Activated T-helper 2 cell treated with anti-CD3 and anti-CD28 coated beads, Interferon-gamma antibody, Interleukin-2, Interleukin-4, amounts not matched to agents 10 μg/mL and 5 μg/mL and 100 μg/mL, durations not matched to agents 14 hours and 24 hours and 36 hours (primary cell): ENCODE measurements around the gene OOSP1. TPM values are rescaled to one million over a fixed set of nuclear protein-coding genes. Genes with fewer than 3 reads are reported as not detected.

Experiments
- DNase-seq: peaks from one replicate; pipeline ENCODE4 v3.0.0; 2021; ENCODE audit warnings: low spot score
- H3K27ac Mint-ChIP-seq: one replicate; pipeline ENCODE4 v1.8.0; 2021; ENCODE audit warnings: mixed read lengths
- H3K27me3 Mint-ChIP-seq: one replicate; pipeline ENCODE4 v1.8.0; 2021; ENCODE audit warnings: low read depth, mixed read lengths
- H3K36me3 Mint-ChIP-seq: one replicate; pipeline ENCODE4 v1.8.0; 2021; ENCODE audit warnings: low read depth, mixed read lengths
- H3K4me1 Mint-ChIP-seq: one replicate; pipeline ENCODE4 v1.8.0; 2021; ENCODE audit warnings: low read depth, mixed read lengths
- H3K4me3 Mint-ChIP-seq: one replicate; pipeline ENCODE4 v1.8.0; 2021; ENCODE audit warnings: low read depth, mild to moderate bottlenecking, moderate library complexity, mixed read lengths
- H3K9me3 Mint-ChIP-seq: one replicate; pipeline ENCODE4 v1.8.0; 2021; ENCODE audit warnings: mixed read lengths
- intact Hi-C: fragments of 100-400 bp; cut with micrococcal nuclease; formaldehyde crosslinking; loops from one replicate; pipeline ENCODE4 v1.15.1; 2023
- total RNA-seq: library from RNA; stranded (reverse); gene quantifications from 2 replicates; pipeline ENCODE4 v1.2.3, GENCODE V29; 2022

Gene OOSP1
- total RNA-seq, 1 donor from 2014 or later = not detected

- peaks cover 4% of the 10 kb centered on the region for H3K27me3 Mint-ChIP-seq
- H3K4me3 Mint-ChIP-seq = no peak overlapping the region
- intact Hi-C loops = no loop called here
- no peaks in the 10 kb centered on the region for H3K36me3 Mint-ChIP-seq
- no peak overlapping the region for H3K27ac Mint-ChIP-seq
- H3K9me3 Mint-ChIP-seq = no peaks in the 10 kb centered on the region
- peaks cover 4% of the 10 kb centered on the region for H3K4me1 Mint-ChIP-seq
- no peak for DNase-seq
These were observed 67.1 kb downstream of the OOSP1 start for GRCh38 chr11:60005360-60005759.

Other genes with a start within 250 kb of the OOSP1 start
- not detected in 2 replicates for gene OR10V1, start 224.6 kb upstream of the OOSP1 start, total RNA-seq
- 9.9 and 14.1 TPM in 2 replicates for gene STX3, start 183.1 kb upstream of the OOSP1 start, total RNA-seq
- gene MRPL16, start 127.7 kb upstream of the OOSP1 start, total RNA-seq = 87.7 and 90.4 TPM in 2 replicates
- not detected in 2 replicates for gene CBLIF, start 92.9 kb upstream of the OOSP1 start, total RNA-seq
- 0.25 TPM in 1 of 2 replicates, not detected in the other for gene TCN1, start 71.9 kb upstream of the OOSP1 start, total RNA-seq
- gene OOSP3, start 59.6 kb upstream of the OOSP1 start, total RNA-seq = not detected in 2 replicates
- not detected in 2 replicates for gene OOSP4A, start 25.6 kb downstream of the OOSP1 start, total RNA-seq
- gene OOSP4B, start 78.7 kb downstream of the OOSP1 start, total RNA-seq = not detected in 2 replicates
- gene OOSP2, start 102.0 kb downstream of the OOSP1 start, total RNA-seq = not detected in 2 replicates
- not detected in 2 replicates for gene MS4A3, start 118.2 kb downstream of the OOSP1 start, total RNA-seq
- gene MS4A2, start 150.2 kb downstream of the OOSP1 start, total RNA-seq = not detected in 2 replicates
- not detected in 2 replicates for gene MS4A6A, start 244.7 kb downstream of the OOSP1 start, total RNA-seq